Measurements from ENCODE around the gene YWHAG. TPM values are rescaled to one million over a fixed set of nuclear protein-coding genes. Genes with fewer than 3 reads are reported as not detected.
A peak's percentile ranks its signal among the peaks of the same experiment; 100 is the strongest.
"Not testable (repeated sequence)": the region's sequence is repeated elsewhere in the genome, so short reads cannot be mapped to it uniquely, and the experiment has no call there.

YWHAG gene
- 63.4 and 73.1 TPM in 2 replicates for total RNA-seq (2014; rRNA removed; shearing (Covaris generic); ENCODE audit: low replicate concordance)

DNA sequence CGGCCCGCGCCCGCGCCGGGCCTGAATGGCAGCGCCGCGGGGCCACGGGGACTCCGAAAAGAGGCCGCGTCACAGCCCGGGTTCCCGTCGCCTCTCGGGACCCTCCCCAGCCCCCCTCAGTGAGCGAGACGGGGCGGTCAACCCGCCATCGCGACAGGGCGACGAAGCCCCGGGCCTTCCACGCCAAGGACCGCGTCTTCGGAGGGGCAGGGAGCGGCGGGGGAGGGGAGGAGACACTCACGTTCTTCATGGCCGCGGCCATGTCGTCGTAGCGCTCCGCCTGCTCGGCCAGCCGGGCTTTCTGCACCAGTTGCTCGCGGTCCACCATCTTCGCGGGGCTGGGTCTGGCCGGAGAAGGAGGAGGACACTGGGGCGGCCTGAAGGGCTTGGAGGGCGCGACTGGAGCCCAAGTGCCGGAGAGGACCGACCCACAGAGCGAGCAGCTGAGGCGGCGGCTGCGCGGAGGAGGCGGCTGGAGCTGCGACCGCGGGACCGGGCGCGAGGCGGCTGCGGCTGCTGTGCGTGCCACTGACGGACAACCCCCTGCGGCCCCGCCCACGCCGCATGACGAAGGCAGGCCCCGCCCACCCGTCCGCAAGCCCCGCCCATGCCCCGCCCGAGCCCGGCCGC lies at the start of gene YWHAG:
Gene YWHAG, minus strand, starts transcription at position 511 of the 630 bp plus-strand sequence. Its CDS starts 183 bp downstream, at position 328.
- in situ Hi-C loops (cut with HindIII; ENCODE audit: low pct_unique_long_range_greater_than_20kb, low sequenced_read_pairs), result no loop called here
- peak; percentile 84 for DNase-seq (ENCODE audit: low read depth)

GRCh38 chr7:76408121-76408560 lies 49.4 kb upstream of the YWHAG start:
- no peak for DNase-seq (ENCODE audit: low read depth)
- in situ Hi-C loops (cut with HindIII; ENCODE audit: low pct_unique_long_range_greater_than_20kb, low sequenced_read_pairs), result no loop called here

GRCh38 chr7:76407718-76408117 lies 48.9 kb upstream of the YWHAG start:
- in situ Hi-C loops (cut with HindIII; ENCODE audit: low pct_unique_long_range_greater_than_20kb, low sequenced_read_pairs), result no loop called here
- no peak for DNase-seq (ENCODE audit: low read depth)

GRCh38 chr7:76405738-76406137 lies 46.9 kb upstream of the YWHAG start:
- no peak for DNase-seq (ENCODE audit: low read depth)
- in situ Hi-C loops (cut with HindIII; ENCODE audit: low pct_unique_long_range_greater_than_20kb, low sequenced_read_pairs), result no loop called here

GRCh38 chr7:76403780-76404494 lies 45.1 kb upstream of the YWHAG start:
- DNase-seq (ENCODE audit: low read depth), result peak; percentile 28
- in situ Hi-C loops (cut with HindIII; ENCODE audit: low pct_unique_long_range_greater_than_20kb, low sequenced_read_pairs), result no loop called here

- DNase-seq (ENCODE audit: low read depth); in situ Hi-C loops (cut with HindIII; ENCODE audit: low pct_unique_long_range_greater_than_20kb, low sequenced_read_pairs): not testable (repeated sequence)
These were observed 44.3 kb upstream of the YWHAG start for GRCh38 chr7:76403097-76403496.

DNA sequence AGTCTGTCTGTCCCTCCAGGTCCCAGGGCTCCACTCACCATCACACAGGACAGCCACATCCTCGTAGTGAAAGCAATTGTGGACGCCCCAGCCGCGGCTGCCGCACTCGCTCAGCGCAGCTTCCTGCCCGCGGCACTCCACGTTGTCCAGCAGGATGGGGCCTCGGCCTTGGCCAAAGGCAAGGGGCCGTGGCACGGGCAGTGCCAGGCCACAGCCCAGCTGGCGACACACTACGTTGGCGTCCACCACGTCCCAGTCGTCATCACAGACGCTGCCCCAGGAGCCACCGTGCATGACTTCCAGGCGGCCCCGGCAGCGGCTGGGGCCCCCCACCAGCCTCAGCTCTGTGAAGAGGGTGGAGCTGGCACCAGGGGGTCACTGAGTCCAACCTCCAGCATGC lies 41.5 kb upstream of the YWHAG start:
- DNase-seq (ENCODE audit: low read depth), result no peak
- in situ Hi-C loops (cut with HindIII; ENCODE audit: low pct_unique_long_range_greater_than_20kb, low sequenced_read_pairs), result no loop called here

DNA sequence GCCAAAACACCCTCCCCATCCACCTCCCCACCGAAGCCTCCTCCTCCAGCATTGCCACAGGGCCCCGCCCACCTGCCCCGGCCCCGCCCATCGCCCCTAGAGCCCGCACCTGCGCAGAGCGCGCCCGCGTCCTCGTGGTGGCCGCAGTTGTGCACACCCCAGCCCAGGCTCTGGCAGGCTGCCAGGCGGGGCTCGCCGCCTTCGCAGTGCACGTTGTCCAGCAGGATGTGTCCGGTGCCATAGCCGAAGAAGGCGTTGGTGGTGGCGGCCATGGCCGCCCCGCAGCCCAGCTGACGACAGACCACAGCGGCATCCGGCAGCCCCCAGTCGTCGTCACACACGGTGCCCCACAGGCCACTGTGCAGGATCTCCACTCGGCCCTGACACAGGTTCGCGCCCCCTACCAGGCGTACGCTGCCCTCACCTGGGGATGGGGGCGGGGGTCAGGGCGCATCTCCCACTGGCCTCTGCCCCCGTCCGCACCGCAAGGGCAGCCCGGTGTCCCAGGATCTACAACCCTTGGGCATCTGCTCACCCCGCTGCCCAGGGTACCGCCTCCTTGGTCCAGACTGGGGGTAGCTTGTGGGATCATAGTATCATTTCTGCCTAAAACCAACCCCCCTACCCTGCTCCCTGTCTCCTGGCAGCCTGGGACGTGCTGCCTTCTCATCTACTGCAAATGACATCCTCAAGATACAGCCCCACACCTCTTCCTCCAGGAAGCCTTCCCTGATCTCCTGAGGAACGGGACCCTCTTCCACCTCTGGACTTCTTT lies 38.8 kb upstream of the YWHAG start:
- in situ Hi-C loops (cut with HindIII; ENCODE audit: low pct_unique_long_range_greater_than_20kb, low sequenced_read_pairs), result no loop called here
- DNase-seq (ENCODE audit: low read depth), result peak; percentile 75

GRCh38 chr7:76396864-76397263 lies 38.1 kb upstream of the YWHAG start:
- in situ Hi-C loops (cut with HindIII; ENCODE audit: low pct_unique_long_range_greater_than_20kb, low sequenced_read_pairs), result no loop called here
- DNase-seq (ENCODE audit: low read depth), result no peak

- in situ Hi-C loops (cut with HindIII; ENCODE audit: low pct_unique_long_range_greater_than_20kb, low sequenced_read_pairs), result no loop called here
- peak; percentile 33 for DNase-seq (ENCODE audit: low read depth)
These were observed 37.4 kb upstream of the YWHAG start for GRCh38 chr7:76395965-76396726.

DNA sequence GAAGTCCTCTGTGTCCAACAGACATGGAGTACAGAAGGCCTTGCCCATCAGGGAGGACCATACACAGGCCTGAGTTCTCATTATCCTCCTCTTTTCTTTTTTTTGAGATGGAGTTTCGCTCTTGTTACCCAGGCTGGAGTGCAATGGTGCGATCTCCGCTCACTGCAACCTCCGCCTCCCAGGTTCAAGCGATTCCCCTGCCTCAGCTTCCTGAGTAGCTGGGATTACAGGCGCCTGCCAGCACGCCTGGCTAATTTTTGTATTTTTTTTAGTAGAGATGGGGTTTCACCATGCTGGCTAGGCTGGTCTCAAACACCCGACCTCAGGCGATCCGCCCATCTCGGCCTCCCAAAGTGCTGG lies 36.8 kb upstream of the YWHAG start:
- DNase-seq (ENCODE audit: low read depth); in situ Hi-C loops (cut with HindIII; ENCODE audit: low pct_unique_long_range_greater_than_20kb, low sequenced_read_pairs): not testable (repeated sequence)

- in situ Hi-C loops (cut with HindIII; ENCODE audit: low pct_unique_long_range_greater_than_20kb, low sequenced_read_pairs), result no loop called here
These were observed 36.2 kb upstream of the YWHAG start for GRCh38 chr7:76394957-76395356.

GRCh38 chr7:76393116-76394031 lies 34.6 kb upstream of the YWHAG start:
- peak; percentile 89 for DNase-seq (ENCODE audit: low read depth)
- in situ Hi-C loops (cut with HindIII; ENCODE audit: low pct_unique_long_range_greater_than_20kb, low sequenced_read_pairs), result no loop called here

More at GRCh38 chr7:76394957-76395356, 36.2 kb upstream of the YWHAG start:
- DNase-seq (ENCODE audit: low read depth), result no peak

DNA sequence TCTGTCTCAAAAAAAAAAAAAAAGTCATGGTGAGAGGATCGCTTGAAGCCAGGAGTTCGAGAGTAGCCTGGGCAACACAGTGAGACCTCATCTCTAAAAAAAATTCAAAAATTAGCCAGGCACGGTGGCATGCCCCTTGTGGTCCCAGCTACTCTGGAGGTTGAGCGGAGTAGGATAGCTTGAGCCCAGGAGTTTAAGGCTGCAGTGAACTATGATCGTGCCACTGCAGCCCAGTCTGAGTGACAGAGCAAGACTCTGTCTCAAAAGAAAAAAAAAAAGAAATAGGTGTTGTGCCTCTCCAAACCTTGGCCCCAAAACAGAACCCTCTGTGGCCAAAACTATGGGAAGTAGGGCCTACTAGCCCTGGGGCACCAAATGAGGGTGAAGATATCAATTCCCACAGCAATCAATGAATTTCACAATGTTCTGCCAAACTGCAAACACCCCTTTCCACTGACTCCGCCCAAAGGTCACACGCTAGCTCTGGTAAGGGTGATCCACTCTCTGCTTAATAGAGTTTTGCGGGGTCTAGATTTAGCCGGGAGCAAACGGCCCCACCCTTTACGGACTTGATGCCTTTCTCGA lies 33.8 kb upstream of the YWHAG start:
- no peak for DNase-seq (ENCODE audit: low read depth)
- in situ Hi-C loops (cut with HindIII; ENCODE audit: low pct_unique_long_range_greater_than_20kb, low sequenced_read_pairs), result no loop called here

DNA sequence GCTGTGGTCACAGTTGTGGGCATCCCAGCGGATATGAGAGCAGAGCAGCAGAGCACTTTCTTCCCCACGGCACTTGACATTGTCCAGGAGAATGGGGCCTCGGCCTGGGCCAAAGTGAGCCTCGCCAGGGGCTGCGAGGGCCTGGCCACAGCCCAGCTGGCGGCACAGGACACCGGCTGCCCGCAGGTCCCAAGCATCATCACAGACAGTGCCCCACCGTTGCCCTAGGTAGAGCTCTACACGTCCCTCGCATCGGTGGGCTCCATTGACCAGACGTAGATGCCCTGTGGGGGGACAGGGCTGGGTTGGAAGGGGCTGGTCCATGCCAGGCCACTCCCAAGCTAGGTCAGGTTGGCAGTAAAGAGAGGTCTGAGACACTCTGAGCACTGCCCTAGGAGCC lies 31.3 kb upstream of the YWHAG start:
- no peak for DNase-seq (ENCODE audit: low read depth)
- in situ Hi-C loops (cut with HindIII; ENCODE audit: low pct_unique_long_range_greater_than_20kb, low sequenced_read_pairs), result no loop called here

DNA sequence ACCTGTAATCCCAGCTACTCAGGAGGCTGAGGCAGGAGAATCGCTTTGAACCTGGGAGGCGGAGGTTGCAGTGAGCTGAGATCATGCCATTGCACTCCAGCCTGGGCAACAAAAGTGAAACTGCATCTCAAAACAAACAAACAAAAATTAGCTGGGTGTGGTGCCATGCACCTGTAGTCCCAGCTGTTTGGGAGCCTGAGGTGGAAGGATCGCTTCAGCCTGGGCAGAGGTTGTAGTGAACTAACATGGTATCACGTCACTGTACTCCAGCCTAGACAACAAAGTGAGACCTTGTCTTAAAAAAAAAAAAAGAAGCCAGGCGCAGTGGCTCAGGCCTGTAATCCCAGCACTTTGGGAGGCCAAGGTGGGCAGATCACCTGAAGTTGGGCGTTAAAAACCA lies 29.0 kb upstream of the YWHAG start:
- DNase-seq (ENCODE audit: low read depth); in situ Hi-C loops (cut with HindIII; ENCODE audit: low pct_unique_long_range_greater_than_20kb, low sequenced_read_pairs): not testable (repeated sequence)

DNA sequence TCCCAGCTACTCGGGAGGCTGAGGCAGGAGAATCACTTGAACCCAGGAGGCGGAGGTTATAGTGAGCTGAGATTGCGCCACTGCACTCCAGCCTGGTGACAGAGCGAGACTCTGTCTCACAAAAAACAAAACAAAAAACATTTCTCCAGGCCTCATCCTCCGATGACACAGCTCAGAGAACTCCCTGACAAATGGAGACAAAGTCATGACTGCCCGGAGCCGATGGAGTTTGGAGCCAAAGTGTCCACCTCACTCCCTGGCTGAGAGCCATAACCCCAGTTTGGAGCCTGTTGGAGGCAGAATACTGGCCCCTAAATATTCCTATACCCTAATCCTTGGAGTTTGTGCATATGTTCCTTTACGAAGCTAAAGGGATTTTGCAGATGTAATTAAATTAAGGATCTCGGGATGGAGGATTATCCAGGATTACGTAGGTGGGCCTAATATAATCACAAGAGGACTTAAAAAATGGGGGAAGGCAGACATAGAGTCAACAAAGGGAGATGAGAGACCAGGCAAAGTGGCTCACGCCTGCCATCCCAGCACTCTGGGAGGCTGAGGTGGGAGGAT lies 28.0 kb upstream of the YWHAG start:
- no peak for DNase-seq (ENCODE audit: low read depth)
- in situ Hi-C loops (cut with HindIII; ENCODE audit: low pct_unique_long_range_greater_than_20kb, low sequenced_read_pairs), result no loop called here

All from Caki2 (cell line).